Measurements from ENCODE around the gene NOS2. TPM values are rescaled to one million over a fixed set of nuclear protein-coding genes. Genes with fewer than 3 reads are reported as not detected.

Gene NOS2
- 0.68 TPM in 1 of 2 replicates, not detected in the other for total RNA-seq

DNA sequence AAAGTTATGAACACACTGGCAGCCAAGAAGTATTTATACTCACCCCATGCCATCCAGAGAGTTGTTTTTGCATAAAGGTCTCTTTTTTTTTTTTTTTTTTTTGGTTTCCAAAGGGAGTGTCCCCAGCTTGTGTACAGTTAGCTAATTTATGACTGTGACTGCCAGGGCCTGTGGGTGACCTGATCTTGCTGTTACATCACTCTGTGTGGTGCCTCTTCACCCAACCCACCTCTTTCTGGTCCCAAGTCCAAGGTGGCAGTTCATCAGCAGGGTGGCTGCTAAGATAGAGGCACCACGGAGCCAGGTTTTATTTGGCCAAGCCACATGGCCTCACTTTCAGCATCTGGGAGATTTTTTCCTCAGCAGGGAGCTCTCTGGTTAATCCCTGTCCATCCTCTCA is at the start of gene NOS2:
Gene NOS2, minus strand, starts transcription at position 8 of the 400 bp plus-strand sequence. CDS start 1,720 bp downstream, outside the sequence.

Other genes with a start within 250 kb of the NOS2 start
- gene LGALS9, start 169.3 kb downstream of the NOS2 start, total RNA-seq, result 0.17 and 1.2 TPM in 2 replicates
- gene LYRM9, start 92.8 kb upstream of the NOS2 start, total RNA-seq, result 4.9 and 18.9 TPM in 2 replicates
- gene NLK, start 242.1 kb upstream of the NOS2 start, total RNA-seq, result 11.4 and 15.3 TPM in 2 replicates

Measured in pericardium fibroblast (primary cell).